IMR-90 (cell line): ENCODE measurements around the gene TMOD2. TPM values are rescaled to one million over a fixed set of nuclear protein-coding genes. Genes with fewer than 3 reads are reported as not detected.

Source experiments
- ATAC-seq: fragments of 200-7000 bp; cut with Tn5 transposase; 2 replicates; pipeline ENCODE4 v1.9.1; 2020; ENCODE audit warnings: low read depth, mild to moderate bottlenecking, moderate library complexity
- BruUV-seq: library from RNA; stranded (reverse); fragments of 400-500 nt; replicated peaks from 2 replicates; lab custom pipeline; 2021; lab: Mats Ljungman, UMichigan
- CTCF ChIA-PET: fragments of 300-600 bp; formaldehyde crosslinking; extraction: SDS; loops from one replicate; lab custom pipeline; 2021; ENCODE audit warnings: antibody characterized with exemption; lab: Yijun Ruan, JAX
- POLR2A ChIA-PET: fragments of 300-600 bp; sonication (Branson Sonifier 250); formaldehyde crosslinking; loops from one replicate; lab custom pipeline; 2022; ENCODE audit warnings: antibody characterized with exemption; ENCODE audit not compliant: unreplicated experiment; lab: Charles Lee
- DNase-seq: peaks from one replicate; pipeline ENCODE4 v3.0.0; 2013
- H2AFZ ChIP-seq: replicated peaks from 2 replicates; pipeline ENCODE3; 2013; ENCODE audit warnings: low read length, mild to moderate bottlenecking; ENCODE audit not compliant: poor library complexity
- H2AK5ac ChIP-seq: 2 replicates; pipeline ENCODE4 v1.6.1; 2013; ENCODE audit warnings: low read depth, low read length, inconsistent platforms
- H2AK9ac ChIP-seq: replicated peaks from 2 replicates; pipeline ENCODE3; 2013; ENCODE audit warnings: mild to moderate bottlenecking, low read depth, low read length, moderate library complexity; ENCODE audit not compliant: poor library complexity
- H2BK120ac ChIP-seq: 2 replicates; pipeline ENCODE4 v1.6.1; 2013; ENCODE audit warnings: low read depth, low read length, inconsistent platforms
- H2BK15ac ChIP-seq: 3 replicates; pipeline ENCODE4 v1.6.1; 2013; ENCODE audit warnings: low read depth, low read length, inconsistent platforms
- H2BK20ac ChIP-seq: 2 replicates; pipeline ENCODE4 v1.6.1; 2013; ENCODE audit warnings: low read depth, mild to moderate bottlenecking, inconsistent platforms, low read length, moderate library complexity
- H2BK5ac ChIP-seq: 2 replicates; pipeline ENCODE4 v1.6.1; 2013; ENCODE audit warnings: mild to moderate bottlenecking, low read depth, low read length, inconsistent platforms; ENCODE audit not compliant: poor library complexity, severe bottlenecking
- H3K14ac ChIP-seq: replicated peaks from 2 replicates; pipeline ENCODE4 v1.6.1; 2013; ENCODE audit warnings: low read depth, low read length, inconsistent platforms
- H3K18ac ChIP-seq: 2 replicates; pipeline ENCODE4 v1.6.1; 2013; ENCODE audit warnings: low read depth, low read length, control low read depth
- H3K23ac ChIP-seq: 2 replicates; pipeline ENCODE4 v1.6.1; 2013; ENCODE audit warnings: low read depth, low read length, inconsistent platforms
- H3K27ac ChIP-seq: 2 replicates; pipeline ENCODE4 v1.5.1; 2013; ENCODE audit warnings: mild to moderate bottlenecking, control low read depth, low read length; ENCODE audit not compliant: insufficient read depth
- H3K27me3 ChIP-seq: 2 replicates; pipeline ENCODE4 v1.6.1; 2013; ENCODE audit warnings: low read length; ENCODE audit not compliant: control insufficient read depth, insufficient read depth
- H3K36me3 ChIP-seq: 2 replicates; pipeline ENCODE4 v1.6.1; 2013; ENCODE audit warnings: low read length, mixed read lengths; ENCODE audit not compliant: control insufficient read depth, insufficient read depth
- H3K4ac ChIP-seq: 2 replicates; pipeline ENCODE4 v1.6.1; 2013; ENCODE audit warnings: low read depth, low read length, inconsistent platforms
- H3K4me1 ChIP-seq: 2 replicates; pipeline ENCODE4 v1.6.1; 2013; ENCODE audit warnings: low read length, mixed read lengths; ENCODE audit not compliant: control insufficient read depth, insufficient read depth
- H3K4me2 ChIP-seq: 2 replicates; pipeline ENCODE4 v1.6.1; 2013; ENCODE audit warnings: low read depth, mild to moderate bottlenecking, control low read depth, low read length, moderate library complexity
- H3K4me3 ChIP-seq: 2 replicates; pipeline ENCODE4 v1.5.1; 2013; ENCODE audit warnings: low read depth, mild to moderate bottlenecking, control low read depth, low read length, moderate library complexity; ENCODE audit not compliant: insufficient read depth
- H3K56ac ChIP-seq: 2 replicates; pipeline ENCODE4 v1.6.1; 2013; ENCODE audit warnings: low read length, inconsistent platforms; ENCODE audit not compliant: insufficient read depth; ENCODE audit errors: extremely low read depth
- H3K79me1 ChIP-seq, 2 experiments: 2 replicates each; pipeline ENCODE4 v1.6.1; 2013; ENCODE audit warnings: low read length in 2 of 2, inconsistent platforms in 1 of 2, low read depth in 1 of 2
- H3K9ac ChIP-seq: 2 replicates; pipeline ENCODE4 v1.6.1; 2013; ENCODE audit warnings: low read depth, low read length, control low read depth
- H3K9me1 ChIP-seq: 2 replicates; pipeline ENCODE4 v1.6.1; 2013; ENCODE audit warnings: low read length, inconsistent platforms; ENCODE audit not compliant: insufficient read depth
- H3K9me3 ChIP-seq: 2 replicates; pipeline ENCODE4 v1.6.1; 2013; ENCODE audit warnings: low read length; ENCODE audit not compliant: control insufficient read depth, insufficient read depth
- H4K20me1 ChIP-seq: 2 replicates; pipeline ENCODE4 v1.6.1; 2013; ENCODE audit warnings: low read length, inconsistent platforms; ENCODE audit not compliant: insufficient read depth
- H4K5ac ChIP-seq: 2 replicates; pipeline ENCODE4 v1.6.1; 2013; ENCODE audit warnings: mild to moderate bottlenecking, low read depth, low read length, control low read depth
- H4K8ac ChIP-seq, 2 experiments: 2 replicates each; pipeline ENCODE4 v1.6.1; 2013; ENCODE audit warnings: low read depth in 2 of 2, low read length in 2 of 2, control low read depth in 1 of 2, inconsistent platforms in 1 of 2
- H4K91ac ChIP-seq: 2 replicates; pipeline ENCODE4 v1.6.1; 2013; ENCODE audit warnings: low read depth, low read length, inconsistent platforms; ENCODE audit not compliant: insufficient read depth
- BHLHE40 ChIP-seq: fragments of 150-350 bp; IDR thresholded peaks from 2 replicates; pipeline ENCODE4 v1.6.1; 2016; ENCODE audit warnings: mild to moderate bottlenecking, low read depth, low read length
- CEBPB ChIP-seq: IDR thresholded peaks from 2 replicates; pipeline ENCODE4 v1.6.1; 2012; ENCODE audit warnings: low read depth, low read length, improper control_type of control experiment
- CHD1 ChIP-seq: IDR thresholded peaks from 2 replicates; pipeline ENCODE4 v1.6.1; 2012; ENCODE audit warnings: low read depth, low read length, improper control_type of control experiment
- FOS ChIP-seq: fragments of 150-350 bp; IDR thresholded peaks from 2 replicates; pipeline ENCODE4 v1.6.1; 2016; ENCODE audit warnings: low read depth, low read length
- MAFK ChIP-seq: IDR thresholded peaks from 2 replicates; pipeline ENCODE4 v1.6.1; 2012; ENCODE audit warnings: low read depth, low read length, improper control_type of control experiment
- MAZ ChIP-seq: IDR thresholded peaks from 2 replicates; pipeline ENCODE4 v1.6.1; 2012; ENCODE audit warnings: low read depth, mild to moderate bottlenecking, low read length, improper control_type of control experiment, moderate library complexity, borderline replicate concordance
- MXI1 ChIP-seq: IDR thresholded peaks from 2 replicates; pipeline ENCODE4 v1.6.1; 2012; ENCODE audit warnings: low read depth, mild to moderate bottlenecking, low read length, moderate library complexity, borderline replicate concordance
- NFE2L2 ChIP-seq: fragments of 150-350 bp; IDR thresholded peaks from 2 replicates; pipeline ENCODE4 v1.6.1; 2016; ENCODE audit warnings: low read depth, mild to moderate bottlenecking, low read length
- POLR2A ChIP-seq: IDR thresholded peaks from 2 replicates; pipeline ENCODE4 v1.6.1; 2012; ENCODE audit warnings: mild to moderate bottlenecking, low read depth, low read length
- RAD21 ChIP-seq: IDR thresholded peaks from 2 replicates; pipeline ENCODE4 v1.6.1; 2012; ENCODE audit warnings: low read length, improper control_type of control experiment
- RCOR1 ChIP-seq: IDR thresholded peaks from 2 replicates; pipeline ENCODE4 v1.6.1; 2012; ENCODE audit warnings: mild to moderate bottlenecking, low read length, improper control_type of control experiment; ENCODE audit not compliant: insufficient replicate concordance
- WGBS, 2 experiments: methylation state at CpG; one replicate each; pipeline versions ENCODE4 v1.1.5 to v1.1.7; 2013; ENCODE audit warnings: missing lambda C conversion rate in 2 of 2; ENCODE audit not compliant: insufficient read length in 1 of 2; ENCODE audit errors: extremely low coverage in 2 of 2; 5-methylcytosine and 5-hydroxymethylcytosine counted together
- dilution Hi-C: fragments of 300-500 bp; cut with HindIII; formaldehyde crosslinking; loops from one replicate; pipeline ENCODE4 v1.14.3; 2018; ENCODE audit warnings: low sequenced_read_pairs; ENCODE audit not compliant: unreplicated experiment
- in situ Hi-C: fragments of 300-500 bp; cut with MboI; formaldehyde crosslinking; loops from 3 replicates; pipeline ENCODE4 v1.14.3; 2019; ENCODE audit warnings: low sequenced_read_pairs, inconsistent platforms, mixed read lengths
- intact Hi-C: fragments of 100-400 bp; cut with micrococcal nuclease; formaldehyde crosslinking; loops from 2 replicates; pipeline ENCODE4 v1.10.0; 2022
- polyA plus RNA-seq, 3 experiments: library from polyadenylated mRNA; depleted of rRNA; stranded (reverse); fragments of >200 nt; gene quantifications; 2 replicates each; pipeline ENCODE4 v1.2.3, GENCODE V29; 2012; ENCODE audit warnings: low replicate concordance in 1 of 3
- total RNA-seq: library from RNA; depleted of rRNA; stranded (reverse); fragments of >200 nt; gene quantifications from 2 replicates; pipeline ENCODE4 v1.2.3, GENCODE V29; 2012
- TF ChIP-seq, protein P1 (sequence below): conservative IDR thresholded peaks from 2 replicates; pipeline ENCODE4 v1.5.1; 2012; ENCODE audit warnings: mild to moderate bottlenecking, low read depth, low read length, improper control_type of control experiment
- TF ChIP-seq, protein P2 (sequence below): fragments of 150-350 bp; IDR thresholded peaks from 2 replicates; pipeline ENCODE4 v1.6.1; 2017; ENCODE audit warnings: mild to moderate bottlenecking, antibody characterized with exemption, low read length, low read depth

The TMOD2 gene
- total and polyA plus RNA-seq, 2 of the 4 experiments (the other 2 are of a cell fraction) = 2.8 to 5.4 TPM

DNA sequence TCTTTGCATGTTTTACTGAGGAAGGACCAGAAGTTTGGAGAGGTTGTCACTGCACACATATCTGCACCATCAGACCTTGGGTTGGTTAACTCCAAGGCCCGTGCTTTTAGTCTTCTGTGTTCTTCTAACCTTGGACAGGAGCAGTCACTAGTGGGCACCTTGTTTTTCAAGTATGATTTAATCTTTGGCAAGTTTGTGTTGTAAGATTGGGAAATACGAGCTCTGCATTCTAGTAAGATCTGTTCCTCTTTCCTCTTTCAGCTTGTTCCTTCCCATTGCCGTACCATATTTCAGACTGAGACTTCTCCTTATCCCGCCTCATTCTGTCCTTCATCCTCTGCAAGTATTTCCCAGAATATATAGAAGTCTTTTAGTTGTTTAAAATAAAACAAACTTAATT, 5.1 kb downstream of the TMOD2 start:
- Histone ChIP-seq H3K36me3 (no peaks in the 10 kb centered on the region), H3K27me3 (no peaks in the 10 kb centered on the region), H4K20me1 (peaks cover 13% of the 10 kb centered on the region; the same call in 1 of the 2 replicates), H3K18ac (no peak overlapping the region), H3K14ac (no peak overlapping the region), H3K56ac (no peak overlapping the region), H3K23ac (no peak overlapping the region), H2AK9ac (no peak overlapping the region), H3K27ac (no peak overlapping the region), H2BK5ac (no peak overlapping the region), H3K9me3 (no peaks in the 10 kb centered on the region), H3K4me1 (peaks cover 9% of the 10 kb centered on the region), H4K8ac (no peak overlapping the region), H3K9ac (no peak overlapping the region), H3K4ac (no peak overlapping the region), H2AK5ac (no peak overlapping the region), H2AFZ (no peak overlapping the region), H2BK20ac (no peak overlapping the region), H3K79me1 (peaks cover 6 to 29% of the 10 kb centered on the region in 2 experiments; a peak in 3 of 4 replicates), H3K4me2 (no peak overlapping the region), H4K91ac (no peak overlapping the region), H3K4me3 (no peak overlapping the region), H4K5ac (no peak overlapping the region), H2BK120ac (no peak overlapping the region), H3K9me1 (peaks cover 7% of the 10 kb centered on the region), H2BK15ac (no peak overlapping the region)
- BruUV-seq = no TSS peak
- TF ChIP-seq, protein P1, sequence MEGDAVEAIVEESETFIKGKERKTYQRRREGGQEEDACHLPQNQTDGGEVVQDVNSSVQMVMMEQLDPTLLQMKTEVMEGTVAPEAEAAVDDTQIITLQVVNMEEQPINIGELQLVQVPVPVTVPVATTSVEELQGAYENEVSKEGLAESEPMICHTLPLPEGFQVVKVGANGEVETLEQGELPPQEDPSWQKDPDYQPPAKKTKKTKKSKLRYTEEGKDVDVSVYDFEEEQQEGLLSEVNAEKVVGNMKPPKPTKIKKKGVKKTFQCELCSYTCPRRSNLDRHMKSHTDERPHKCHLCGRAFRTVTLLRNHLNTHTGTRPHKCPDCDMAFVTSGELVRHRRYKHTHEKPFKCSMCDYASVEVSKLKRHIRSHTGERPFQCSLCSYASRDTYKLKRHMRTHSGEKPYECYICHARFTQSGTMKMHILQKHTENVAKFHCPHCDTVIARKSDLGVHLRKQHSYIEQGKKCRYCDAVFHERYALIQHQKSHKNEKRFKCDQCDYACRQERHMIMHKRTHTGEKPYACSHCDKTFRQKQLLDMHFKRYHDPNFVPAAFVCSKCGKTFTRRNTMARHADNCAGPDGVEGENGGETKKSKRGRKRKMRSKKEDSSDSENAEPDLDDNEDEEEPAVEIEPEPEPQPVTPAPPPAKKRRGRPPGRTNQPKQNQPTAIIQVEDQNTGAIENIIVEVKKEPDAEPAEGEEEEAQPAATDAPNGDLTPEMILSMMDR = no peak
- TF ChIP-seq MAFK (no peak), MXI1 (no peak), BHLHE40 (no peak), FOS (no peak), MAZ (no peak), RAD21 (no peak), NFE2L2 (no peak), CHD1 (no peak), CEBPB (no peak), POLR2A (no peak), RCOR1 (no peak)
- TF ChIP-seq, protein P2, sequence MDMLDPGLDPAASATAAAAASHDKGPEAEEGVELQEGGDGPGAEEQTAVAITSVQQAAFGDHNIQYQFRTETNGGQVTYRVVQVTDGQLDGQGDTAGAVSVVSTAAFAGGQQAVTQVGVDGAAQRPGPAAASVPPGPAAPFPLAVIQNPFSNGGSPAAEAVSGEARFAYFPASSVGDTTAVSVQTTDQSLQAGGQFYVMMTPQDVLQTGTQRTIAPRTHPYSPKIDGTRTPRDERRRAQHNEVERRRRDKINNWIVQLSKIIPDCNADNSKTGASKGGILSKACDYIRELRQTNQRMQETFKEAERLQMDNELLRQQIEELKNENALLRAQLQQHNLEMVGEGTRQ = no peak
- intact Hi-C loops (loop anchor here (5.0 kb wide), 1 partner anchor 69 kb away; no protein-coding TSS in a partner anchor), in situ Hi-C loops (no loop called here), dilution Hi-C loops (no loop called here)
- DNase-seq (no peak), ATAC-seq (no peak)
- CTCF ChIA-PET = interaction anchor here (0.6 to 1.2 kb wide), 2 partner anchors 107 to 391 kb away, joined by 3 read pairs; no protein-coding TSS in a partner anchor
- POLR2A ChIA-PET = no interaction called here
- no CpG with 5 or more reads among the region's 4 CpGs for WGBS, 2 experiments
